Endometrial microvascular endothelial cells (primary cell): ENCODE data around the gene EXOC3. TPM values are rescaled to one million over a fixed set of nuclear protein-coding genes. Genes with fewer than 3 reads are reported as not detected.
"Not testable (repeated sequence)": the region's sequence is repeated elsewhere in the genome, so short reads cannot be mapped to it uniquely, and the experiment has no call there.

ENCODE experiments used
- in situ Hi-C: cut with HindIII; loops from 2 replicates; pipeline ENCODE4 v1.10.0; 2017; ENCODE audit warnings: low sequenced_read_pairs, low pct_unique_long_range_greater_than_20kb; ENCODE audit errors: inconsistent ontology term
- total RNA-seq: library from RNA; depleted of rRNA; stranded (reverse); fragments of >200 nt; gene quantifications from one replicate; pipeline ENCODE4 v1.2.3, GENCODE V29; 2015; ENCODE audit errors: inconsistent ontology term

Gene EXOC3
- total RNA-seq, 1 donor from 2014 or later, result 32.1 TPM

DNA sequence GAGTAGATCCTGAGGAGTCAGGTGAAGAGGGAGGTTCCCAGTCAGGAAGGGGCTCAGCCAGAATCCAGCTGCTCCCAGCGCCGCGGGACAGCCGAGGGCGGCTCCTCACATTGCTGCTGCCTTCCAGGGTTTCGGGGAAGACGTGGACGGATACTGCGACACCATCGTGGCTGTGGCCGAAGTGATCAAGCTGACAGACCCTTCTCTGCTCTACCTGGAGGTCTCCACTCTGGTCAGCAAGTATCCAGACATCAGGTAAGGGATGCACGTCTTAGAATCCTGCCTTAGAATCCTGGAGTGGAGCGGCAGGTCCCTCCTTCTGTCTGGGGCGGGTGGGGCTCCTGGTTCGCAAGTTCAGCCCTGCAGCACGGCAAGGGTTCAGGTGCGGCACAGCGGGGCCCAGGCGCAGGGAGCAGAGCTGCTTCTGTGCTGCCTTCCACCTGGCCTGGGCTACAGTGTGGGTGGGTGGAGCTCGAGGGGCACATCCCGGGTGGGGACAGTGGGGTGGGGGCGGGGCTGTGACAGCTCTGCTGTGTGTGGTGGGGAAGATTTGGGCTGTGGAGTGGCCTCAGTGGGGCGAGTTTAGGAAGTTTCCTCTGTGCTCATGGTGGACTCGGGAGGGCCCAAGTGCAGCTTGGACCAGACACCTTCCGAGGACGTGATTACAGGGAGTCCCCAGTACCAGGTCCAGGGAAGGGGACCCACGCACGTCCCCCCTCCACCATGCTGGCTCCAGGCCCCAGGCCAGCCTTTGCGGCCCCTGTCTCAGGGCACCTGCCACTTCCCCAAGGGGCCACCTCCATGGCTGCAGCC is 22.8 kb downstream of the EXOC3 start:
- in situ Hi-C loops, result no loop called here

- in situ Hi-C loops, result no loop called here
These were observed 23.8 kb downstream of the EXOC3 start for GRCh38 chr5:466661-467310.

DNA sequence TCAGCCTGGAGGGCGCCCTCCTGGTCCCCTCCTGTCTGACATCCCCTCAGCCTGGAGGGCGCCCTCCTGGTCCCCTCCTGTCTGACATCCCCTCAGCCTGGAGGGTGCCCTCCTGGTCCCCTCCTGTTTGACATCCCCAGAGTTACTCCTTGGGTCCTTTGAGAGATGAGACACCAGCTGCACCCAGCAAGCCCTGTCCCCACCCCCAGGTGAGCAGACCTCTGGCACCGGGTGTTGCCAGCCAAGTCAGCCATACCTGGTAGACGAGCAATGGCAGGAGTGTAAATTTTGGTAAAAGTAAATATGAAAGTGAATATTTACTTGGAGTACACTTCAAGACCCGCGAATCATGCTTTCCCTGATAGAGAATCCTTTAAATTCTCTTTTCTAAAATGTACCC is 25.4 kb downstream of the EXOC3 start:
- in situ Hi-C loops, result no loop called here

DNA sequence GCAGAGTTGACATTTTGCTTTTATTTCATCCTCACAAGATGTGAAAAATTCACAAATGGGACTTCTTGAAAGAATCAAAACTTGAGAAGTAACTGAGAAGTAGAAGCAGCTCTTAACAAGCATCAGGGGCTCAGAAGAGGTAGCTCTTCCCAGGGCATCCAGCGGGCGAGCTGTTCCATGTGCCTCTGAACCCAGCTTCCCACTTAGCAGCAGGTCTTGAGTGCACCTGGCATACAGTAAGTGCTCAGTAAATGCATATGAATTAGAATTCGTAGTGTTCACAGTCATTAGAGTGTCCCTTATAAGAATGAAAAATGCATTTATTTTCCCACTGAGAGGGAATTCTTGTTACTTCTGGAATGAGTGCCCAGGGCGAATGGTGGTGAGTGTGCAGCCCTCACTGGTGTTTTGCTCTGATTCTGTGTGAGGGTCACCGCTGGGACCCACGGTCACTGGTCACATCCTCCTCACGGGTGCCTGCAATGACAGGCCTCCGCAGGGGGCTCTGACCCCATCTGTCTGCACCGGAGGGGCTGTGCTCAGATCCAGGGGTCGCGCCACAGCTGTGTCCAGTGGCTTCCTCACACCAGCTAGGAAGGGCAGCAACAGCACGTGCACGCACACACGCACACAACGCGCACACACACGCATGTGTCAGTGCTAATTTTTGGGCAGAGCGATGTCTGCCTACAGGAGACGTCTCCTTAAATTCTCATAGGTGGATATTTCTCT is 26.9 kb downstream of the EXOC3 start:
- in situ Hi-C loops, result no loop called here

GRCh38 chr5:470961-471749 is 28.2 kb downstream of the EXOC3 start:
- in situ Hi-C loops, result no loop called here

DNA sequence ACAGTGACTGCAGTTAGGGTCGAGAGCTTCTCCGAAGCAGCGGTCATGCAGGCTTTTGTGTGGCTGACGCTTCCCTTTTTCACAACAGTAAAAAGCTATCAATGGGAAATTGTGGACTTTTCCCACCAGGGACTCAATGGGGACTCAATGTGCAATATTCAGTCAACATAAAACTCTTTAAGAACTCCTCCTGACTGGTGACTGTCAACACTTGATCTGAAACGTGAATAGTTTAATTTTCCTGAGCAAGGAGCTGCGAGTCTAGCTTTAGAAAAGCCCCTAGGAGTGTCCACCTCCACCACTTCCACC is 28.7 kb downstream of the EXOC3 start:
- in situ Hi-C loops, result no loop called here

GRCh38 chr5:472076-472655 is 29.2 kb downstream of the EXOC3 start:
- in situ Hi-C loops, result no loop called here

- in situ Hi-C loops, result no loop called here
These were observed 29.9 kb downstream of the EXOC3 start for GRCh38 chr5:472656-473550.

DNA sequence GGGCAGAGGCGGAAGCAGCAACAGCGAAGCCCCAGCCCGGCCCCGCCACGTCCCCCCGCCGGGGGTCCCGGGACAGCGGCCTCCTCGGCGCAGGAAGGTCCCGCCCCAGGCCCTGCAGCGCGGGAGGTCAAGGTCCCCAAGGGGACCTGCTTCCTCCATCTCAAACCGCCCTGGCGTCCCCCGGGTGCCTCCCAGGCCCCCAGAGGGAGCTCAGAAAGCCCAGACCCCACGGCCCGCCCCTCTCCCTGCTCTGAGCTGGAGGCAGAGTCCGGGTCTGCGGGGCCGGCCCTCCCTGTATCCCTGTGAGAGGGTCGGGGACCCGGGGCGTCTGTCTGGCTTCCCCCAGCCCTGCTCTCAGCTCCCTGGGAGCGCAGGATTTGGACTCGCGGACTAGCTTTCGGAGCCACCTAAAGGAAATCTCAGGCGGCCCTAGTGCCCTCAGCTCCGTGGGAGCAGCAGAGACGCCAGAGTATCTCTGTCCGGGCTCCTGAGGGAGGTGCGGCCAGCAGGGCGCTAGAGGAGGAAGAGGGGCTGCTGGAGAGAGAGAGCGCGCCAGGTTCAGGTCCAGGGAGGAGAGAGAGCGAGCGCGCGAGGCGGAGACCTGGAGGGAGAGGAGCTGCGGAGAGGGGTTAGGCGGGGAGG is 30.7 kb downstream of the EXOC3 start:
- in situ Hi-C loops, result no loop called here

DNA sequence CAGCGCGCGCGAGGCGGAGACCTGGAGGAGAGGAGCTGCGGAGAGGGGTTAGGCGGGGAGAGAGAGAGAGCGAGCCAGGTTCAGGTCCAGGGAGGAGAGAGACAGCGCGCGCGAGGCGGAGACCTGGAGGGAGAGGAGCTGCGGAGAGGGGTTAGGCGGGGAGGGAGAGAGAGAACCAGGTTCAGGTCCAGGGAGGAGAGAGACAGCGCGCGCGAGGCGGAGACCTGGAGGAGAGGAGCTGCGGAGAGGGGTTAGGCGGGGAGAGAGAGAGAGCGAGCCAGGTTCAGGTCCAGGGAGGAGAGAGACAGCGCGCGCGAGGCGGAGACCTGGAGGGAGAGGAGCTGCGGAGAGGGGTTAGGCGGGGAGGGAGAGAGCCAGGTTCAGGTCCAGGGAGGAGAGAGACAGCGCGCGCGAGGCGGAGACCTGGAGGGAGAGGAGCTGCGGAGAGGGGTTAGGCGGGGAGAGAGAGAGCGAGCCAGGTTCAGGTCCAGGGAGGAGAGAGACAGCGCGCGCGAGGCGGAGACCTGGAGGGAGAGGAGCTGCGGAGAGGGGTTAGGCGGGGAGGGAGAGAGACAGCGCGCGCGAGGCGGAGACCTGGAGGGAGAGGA is 31.4 kb downstream of the EXOC3 start:
- in situ Hi-C loops, result not testable (repeated sequence)

DNA sequence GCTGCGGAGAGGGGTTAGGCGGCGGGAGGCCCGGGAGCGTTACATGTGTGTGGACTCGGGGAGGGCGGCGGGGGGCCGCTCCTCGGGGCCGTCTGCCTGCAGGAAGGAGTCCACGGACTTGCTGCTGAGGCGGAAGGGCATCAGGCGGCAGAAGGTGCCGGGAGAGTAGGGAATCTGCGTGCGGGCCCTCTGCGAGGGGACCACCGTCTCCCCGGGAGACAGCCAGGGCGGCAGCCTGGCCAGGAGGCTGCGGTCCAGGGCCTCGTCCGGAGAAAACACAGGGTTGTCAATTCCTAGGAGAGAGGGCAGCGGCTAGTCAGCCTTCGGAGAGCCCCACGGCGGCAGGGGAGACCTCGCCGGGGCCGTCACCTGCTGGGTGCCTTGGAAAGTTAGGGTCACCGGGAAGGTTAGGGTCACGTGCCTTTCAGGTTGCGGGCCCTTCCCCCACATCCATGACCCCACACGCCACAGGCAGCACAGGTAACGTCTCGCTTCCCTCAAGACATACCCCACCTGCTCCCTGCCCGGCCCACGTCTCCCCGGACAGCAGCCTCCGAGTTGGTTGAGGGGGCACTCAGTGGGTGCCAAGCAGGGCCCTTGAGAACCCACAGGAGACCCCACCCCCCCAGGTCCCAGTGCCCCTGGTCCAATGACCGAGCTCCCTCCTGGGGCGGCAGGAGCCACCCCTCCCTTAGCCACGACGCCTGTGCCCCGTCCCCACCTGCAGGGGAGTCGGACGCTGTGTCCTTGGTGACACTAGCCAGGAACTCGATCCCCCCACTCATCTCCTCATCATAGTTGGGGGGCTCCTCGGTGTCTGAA is 32.1 kb downstream of the EXOC3 start:
- in situ Hi-C loops, result no loop called here

DNA sequence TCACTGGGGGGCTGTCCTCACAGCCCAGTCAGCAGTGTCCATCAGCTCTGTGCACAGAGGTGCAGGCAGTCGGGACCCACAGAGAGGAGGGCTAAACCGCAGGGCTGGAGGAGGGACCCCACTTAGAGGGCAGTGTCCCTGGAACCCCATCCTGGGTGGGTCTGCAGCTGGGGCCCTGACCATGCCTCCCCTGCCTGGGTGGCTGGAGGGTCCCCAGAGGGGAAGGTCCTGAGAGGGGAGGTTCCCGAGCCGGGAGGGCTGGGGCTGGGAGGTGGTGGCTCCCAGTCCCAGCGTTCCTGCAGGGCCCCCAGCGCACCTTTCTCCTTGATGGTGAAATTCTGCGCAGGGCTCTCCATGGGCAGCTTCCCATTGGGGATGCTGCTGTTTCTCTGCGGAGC is 32.7 kb downstream of the EXOC3 start:
- in situ Hi-C loops, result no loop called here

GRCh38 chr5:476102-476813 is 33.3 kb downstream of the EXOC3 start:
- in situ Hi-C loops, result no loop called here

DNA sequence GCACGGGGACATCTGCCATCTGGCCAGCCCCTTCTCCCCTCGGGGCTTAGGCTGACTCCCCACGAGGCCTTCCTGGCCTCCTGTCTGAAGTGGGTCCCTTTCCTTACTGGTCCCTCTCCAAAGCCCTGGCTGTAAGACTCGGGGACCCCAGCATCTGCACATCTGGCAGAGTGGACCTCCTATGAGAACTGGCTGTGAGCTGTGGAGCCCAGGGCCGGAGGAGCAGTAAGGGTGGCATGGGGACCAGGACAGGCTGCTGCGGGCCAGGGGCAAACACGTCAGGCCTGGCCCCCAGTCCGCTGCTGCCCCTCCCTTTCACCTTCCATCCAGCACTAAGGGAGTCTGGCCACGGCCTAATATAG is 33.8 kb downstream of the EXOC3 start:
- in situ Hi-C loops, result no loop called here

DNA sequence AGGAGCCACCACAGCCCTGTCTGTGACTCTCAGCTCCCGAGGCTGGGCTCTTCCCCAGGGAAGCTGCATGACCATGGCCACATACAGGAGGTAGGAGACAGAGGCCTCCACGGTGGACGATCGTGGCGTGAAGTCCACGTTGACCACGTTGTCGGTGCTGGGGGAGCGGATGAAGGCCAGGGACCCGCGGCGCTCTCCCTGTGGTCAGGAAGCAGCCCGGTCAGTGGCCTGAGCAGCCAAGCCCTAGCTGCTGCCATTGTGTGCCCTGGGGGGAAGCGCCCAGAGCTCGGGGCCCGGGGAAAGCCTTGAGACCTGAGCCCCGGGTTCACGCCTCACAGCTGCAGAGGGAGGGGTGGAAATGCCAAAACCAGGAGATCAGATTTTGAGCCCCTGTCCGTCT is 34.3 kb downstream of the EXOC3 start:
- in situ Hi-C loops, result no loop called here

GRCh38 chr5:477871-478270 is 34.9 kb downstream of the EXOC3 start:
- in situ Hi-C loops, result no loop called here
